ENCODE results near the gene GJB2.
A peak's percentile ranks its signal among the peaks of the same experiment; 100 is the strongest.
"Not testable (repeated sequence)": the region's sequence is repeated elsewhere in the genome, so short reads cannot be mapped to it uniquely, and the experiment has no call there.

GJB2 gene

GRCh38 chr13:20161951-20162300 is 30.8 kb downstream of the GJB2 start:
- DNase-seq, result no peak

- peak; percentile 36 for DNase-seq
Measured at GRCh38 chr13:20161275-20161950, 31.3 kb downstream of the GJB2 start.

GRCh38 chr13:20160306-20161274 is 32.1 kb downstream of the GJB2 start, which contains the start of gene GJA3:
Gene GJA3, minus strand, starts transcription at chr13:20161052. Its CDS starts 17,764 bp downstream, at chr13:20143288.
- DNase-seq, result peak; percentile 38

- no peak for DNase-seq
Measured at GRCh38 chr13:20159646-20160305, 33.0 kb downstream of the GJB2 start.

- DNase-seq, result no peak
Measured at GRCh38 chr13:20157151-20157796, 35.5 kb downstream of the GJB2 start.

- DNase-seq, result no peak
Measured at GRCh38 chr13:20156702-20157101, 36.0 kb downstream of the GJB2 start.

GRCh38 chr13:20153290-20153689 is 39.4 kb downstream of the GJB2 start:
- not testable (repeated sequence) for DNase-seq

- no peak for DNase-seq
Measured at GRCh38 chr13:20151612-20152011, 41.1 kb downstream of the GJB2 start.

- DNase-seq, result no peak
Measured at GRCh38 chr13:20151016-20151415, 41.7 kb downstream of the GJB2 start.

GRCh38 chr13:20150561-20150960 is 42.2 kb downstream of the GJB2 start:
- no peak for DNase-seq

GRCh38 chr13:20149762-20150161 is 43.0 kb downstream of the GJB2 start:
- no peak for DNase-seq

- no peak for DNase-seq
Measured at GRCh38 chr13:20148501-20149183, 44.1 kb downstream of the GJB2 start.

- no peak for DNase-seq
Measured at GRCh38 chr13:20146381-20146780, 46.4 kb downstream of the GJB2 start.

GRCh38 chr13:20145521-20145920 is 47.2 kb downstream of the GJB2 start:
- DNase-seq, result no peak

GRCh38 chr13:20144141-20144850 is 48.4 kb downstream of the GJB2 start:
- DNase-seq, result no peak

- DNase-seq, result no peak
Measured at GRCh38 chr13:20142927-20143480, 49.7 kb downstream of the GJB2 start.

- DNase-seq, result no peak
Measured at GRCh38 chr13:20142023-20142926, 50.5 kb downstream of the GJB2 start.

- no peak for DNase-seq
Measured at GRCh38 chr13:20141238-20142022, 51.3 kb downstream of the GJB2 start.

- DNase-seq, result no peak
Measured at GRCh38 chr13:20140487-20140886, 52.3 kb downstream of the GJB2 start.

Data from stimulated activated CD4-positive, alpha-beta T cell treated with anti-CD3 and anti-CD28 coated beads, Interleukin-4, amount 100 ng/mL, for 24 hours (primary cell).